Tibial nerve (tissue), 4 donors: ENCODE results near the gene ANKRD50. TPM values are rescaled to one million over a fixed set of nuclear protein-coding genes. Genes with fewer than 3 reads are reported as not detected.

Experiments
- DNase-seq, 2 donors: peaks; one replicate each; pipeline ENCODE4 v3.0.0-alpha.2; 2019; ENCODE audit warnings: low spot score in 2 of 2
- H3K27ac ChIP-seq, 4 donors: fragments of 200-600 bp; sonication (generic) in 3 of 4; one replicate each; pipeline ENCODE4 v1.5.1; 2017 to 2019; ENCODE audit warnings: mild to moderate bottlenecking in 1 of 4
- H3K27me3 ChIP-seq, 2 donors: fragments of 200-600 bp; sonication (generic) in 1 of 2; one replicate each; pipeline versions ENCODE4 v1.5.1 to v1.6.0; 2017 to 2019
- H3K36me3 ChIP-seq, 3 donors: fragments of 200-600 bp; sonication (generic); one replicate each; pipeline ENCODE4 v1.5.1; 2018 to 2019
- H3K4me1 ChIP-seq, 4 donors: fragments of 200-600 bp; sonication (generic) in 3 of 4; one replicate each; pipeline ENCODE4 v1.5.1; 2017 to 2019
- H3K4me3 ChIP-seq, 4 donors: fragments of 200-600 bp; sonication (generic) in 3 of 4; one replicate each; pipeline ENCODE4 v1.5.1; 2017 to 2019; ENCODE audit warnings: mild to moderate bottlenecking in 1 of 4, moderate library complexity in 1 of 4
- H3K9me3 ChIP-seq, 4 donors: fragments of 200-600 bp; sonication (generic) in 3 of 4; one replicate each; pipeline ENCODE4 v1.5.1; 2017 to 2019
- CTCF ChIP-seq, 5 experiments: fragments of 200-600 bp in 3 of 5; fragments of 450-650 bp in 2 of 5; sonication (generic) in 3 of 5; IDR thresholded peaks; one replicate each; pipeline ENCODE4 v1.5.1; 2016 to 2019; ENCODE audit warnings: antibody characterized with exemption in 5 of 5, mild to moderate bottlenecking in 3 of 5, moderate library complexity in 2 of 5
- EP300 ChIP-seq, 2 donors: sonication (generic); formaldehyde crosslinking; IDR thresholded peaks; one replicate each; pipeline ENCODE4 v1.6.1; 2017; ENCODE audit warnings: antibody characterized with exemption in 2 of 2, mild to moderate bottlenecking in 1 of 2
- POLR2A ChIP-seq, 2 donors: fragments of 450-650 bp; IDR thresholded peaks; one replicate each; pipeline ENCODE4 v1.6.1; 2017; ENCODE audit warnings: antibody characterized with exemption in 2 of 2, mild to moderate bottlenecking in 2 of 2, moderate library complexity in 2 of 2
- WGBS, 2 donors: methylation state at CpG; one replicate each; pipeline ENCODE4 v1.1.5; 2018; 5-methylcytosine and 5-hydroxymethylcytosine counted together
- total RNA-seq, 4 donors: library from RNA; depleted of rRNA; stranded (reverse); fragments of >200 nt; gene quantifications; one replicate each; pipeline ENCODE4 v1.1.0, GENCODE V29; 2016

The ANKRD50 gene
- total RNA-seq, 4 donors from 2014 or later = 16.5 to 26.4 (median 19.5) TPM

DNA sequence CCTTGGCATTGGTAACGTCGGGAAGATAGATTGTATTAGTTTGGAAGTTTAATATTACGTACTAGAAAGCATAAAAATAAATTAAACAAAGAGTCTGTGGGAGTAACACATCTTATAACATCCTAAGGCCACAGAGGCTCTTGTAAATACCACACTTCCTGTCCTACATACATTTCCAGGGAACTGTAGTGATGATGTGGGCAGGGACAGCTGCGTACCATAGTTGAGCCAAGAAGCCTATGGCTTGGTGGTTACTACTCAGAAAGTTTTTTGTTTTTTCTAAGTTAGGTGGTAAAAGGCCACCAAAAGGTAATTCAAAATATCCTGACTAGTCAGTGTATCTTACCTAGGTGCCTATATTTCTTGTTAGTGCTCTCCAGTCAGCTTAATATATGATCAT, 4.6 kb upstream of the ANKRD50 start:
- Histone ChIP-seq H3K9me3 (no peaks in the 10 kb centered on the region), H3K27ac (no peak overlapping the region), H3K27me3 (no peaks in the 10 kb centered on the region), H3K4me1 (peaks cover 0 to 5% (median 0%) of the 10 kb centered on the region in 4 donors), H3K36me3 (no peaks in the 10 kb centered on the region), H3K4me3 (no peak overlapping the region)
- WGBS, 2 donors = 93 to 95% methylated on average over 4 of the region's 4 CpGs
- TF ChIP-seq EP300 (IDR thresholded peaks at IDR 0.05) (no peak), POLR2A (IDR thresholded peaks at IDR 0.05) (no peak), CTCF (IDR thresholded peaks at IDR 0.05) (no peak)
- no peak for DNase-seq

- Histone ChIP-seq H3K27me3 (no peaks in the 10 kb centered on the region), H3K4me1 (peaks cover 0 to 38% (median 9%) of the 10 kb centered on the region in 4 donors), H3K9me3 (no peaks in the 10 kb centered on the region), H3K4me3 (peak overlapping the region; percentile 46 to 92 (median 76)), H3K27ac (peak overlapping the region; percentile 93 to 97 (median 94)), H3K36me3 (no peaks in the 10 kb centered on the region)
- WGBS, 2 donors = 1% methylated on average over 12 of the region's 12 CpGs
- DNase-seq = peak; percentile 35 to 57
- peak in 4 of 5 experiments; percentile 36 to 74 (median 56) for TF ChIP-seq CTCF (IDR thresholded peaks at IDR 0.05)
- peak in 1 of 2 donors; percentile 6 for TF ChIP-seq EP300 (IDR thresholded peaks at IDR 0.05)
- TF ChIP-seq POLR2A (IDR thresholded peaks at IDR 0.05) = no peak
Observed at GRCh38 chr4:124713185-124713592, 657 bp upstream of the ANKRD50 start.

GRCh38 chr4:124711471-124712371, 811 bp downstream of the ANKRD50 start:
- Histone ChIP-seq H3K27ac (peak overlapping the region; percentile 93 to 97 (median 94)), H3K9me3 (no peaks in the 10 kb centered on the region), H3K36me3 (no peaks in the 10 kb centered on the region), H3K4me3 (peak overlapping the region; percentile 64 to 93 (median 90)), H3K27me3 (no peaks in the 10 kb centered on the region), H3K4me1 (peaks cover 0 to 52% (median 11%) of the 10 kb centered on the region in 4 donors)
- peak in 1 of 2 donors; percentile 24 for TF ChIP-seq POLR2A (IDR thresholded peaks at IDR 0.05)
- peak in 1 of 5 experiments; percentile 9 for TF ChIP-seq CTCF (IDR thresholded peaks at IDR 0.05)
- TF ChIP-seq EP300 (IDR thresholded peaks at IDR 0.05) = peak in 1 of 2 donors; percentile 65
- DNase-seq = peak; percentile 14 to 57
- WGBS, 2 donors = 1% methylated on average over 17 to 19 of the region's 35 CpGs

- H3K9me3 ChIP-seq = no peaks in the 10 kb centered on the region
Observed at GRCh38 chr4:124710911-124711310, 1.6 kb downstream of the ANKRD50 start.

More at GRCh38 chr4:124710911-124711310, 1.6 kb downstream of the ANKRD50 start:
- TF ChIP-seq EP300 (IDR thresholded peaks at IDR 0.05) (no peak), CTCF (IDR thresholded peaks at IDR 0.05) (no peak), POLR2A (IDR thresholded peaks at IDR 0.05) (no peak)
- no peak for DNase-seq
- Histone ChIP-seq H3K27me3 (no peaks in the 10 kb centered on the region), H3K36me3 (no peaks in the 10 kb centered on the region), H3K4me3 (peak overlapping the region; percentile 64 to 93 (median 90)), H3K27ac (peak overlapping the region in 2 of 4 donors; percentile 96 to 97), H3K4me1 (peaks cover 0 to 55% (median 11%) of the 10 kb centered on the region in 4 donors)
- 1 to 8% methylated on average over 5 of the region's 5 CpGs for WGBS, 2 donors
